BLaER1 treated with 17β-estradiol and CSF1 and Interleukin-3, amounts not matched to agents 10 nM and 100 nM (cell line): ENCODE results near the gene CFAP68.

Source experiments
- H3K27ac ChIP-seq, 11 experiments: shearing (Covaris generic); formaldehyde crosslinking; 2 replicates each; pipeline ENCODE4 v1.8.1; 2022
- H3K27me3 ChIP-seq, 11 experiments: shearing (Covaris generic); formaldehyde crosslinking; 2 replicates each; pipeline ENCODE4 v1.8.1; 2022
- H3K36me3 ChIP-seq, 11 experiments: shearing (Covaris generic); formaldehyde crosslinking; 2 replicates each; pipeline ENCODE4 v1.8.1; 2022
- H3K4me1 ChIP-seq, 10 experiments: shearing (Covaris generic); formaldehyde crosslinking; 2 replicates each; pipeline ENCODE4 v1.8.1; 2022
- H3K4me2 ChIP-seq, 11 experiments: shearing (Covaris generic); formaldehyde crosslinking; 2 replicates each; pipeline ENCODE4 v1.8.1; 2022
- H3K4me3 ChIP-seq, 10 experiments: shearing (Covaris generic); formaldehyde crosslinking; 2 replicates each; pipeline ENCODE4 v1.8.1; 2022
- H3K9ac ChIP-seq, 11 experiments: shearing (Covaris generic); formaldehyde crosslinking; 2 replicates each; pipeline ENCODE4 v1.8.1; 2022
- H3K9me3 ChIP-seq, 11 experiments: shearing (Covaris generic); formaldehyde crosslinking; replicated peaks in 1 of 11; 2 replicates each; pipeline ENCODE4 v1.8.1; 2022
- H4K20me1 ChIP-seq, 11 experiments: shearing (Covaris generic); formaldehyde crosslinking; 2 replicates each; pipeline ENCODE4 v1.8.1; 2022
- Cebpa-rat ChIP-seq, 11 experiments: shearing (Covaris generic); IDR thresholded peaks; 2 replicates each; pipeline ENCODE4 v1.8.1; 2022

CFAP68 gene

DNA sequence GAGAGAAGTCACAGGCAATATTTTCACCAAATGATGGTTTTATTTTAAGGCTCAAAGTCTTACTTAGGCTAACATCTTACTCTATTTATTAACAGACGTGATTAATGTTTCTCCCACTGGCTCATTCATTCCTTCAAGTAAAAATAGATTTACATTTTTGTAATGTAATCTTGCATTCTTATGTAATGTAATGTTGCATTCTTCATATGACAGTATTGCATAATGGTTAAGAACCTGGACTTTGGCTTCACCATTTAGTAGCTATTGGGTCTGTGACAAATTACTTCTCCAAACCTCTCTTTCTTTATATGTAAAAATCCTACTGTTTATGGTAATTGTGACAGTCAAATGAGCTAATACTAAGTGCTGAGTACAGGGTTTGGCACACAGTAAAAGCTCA lies 54.5 kb downstream of the CFAP68 start:
- H3K4me2 ChIP-seq: no peak overlapping the region
- H3K27ac ChIP-seq: no peak overlapping the region
- H3K9me3 ChIP-seq: no peaks in the 10 kb centered on the region
- H3K36me3 ChIP-seq: no peaks in the 10 kb centered on the region
- peaks cover 35 to 41% (median 38%) of the 10 kb centered on the region in 10 experiments for H3K4me1 ChIP-seq
- no peaks in the 10 kb centered on the region for H4K20me1 ChIP-seq
- peaks cover 0 to 27% (median 15%) of the 10 kb centered on the region in 11 experiments; a peak in 14 of 22 replicates for H3K27me3 ChIP-seq
- TF ChIP-seq Cebpa-rat (IDR thresholded peaks at IDR 0.05): no peak
- H3K4me3 ChIP-seq: no peak overlapping the region
- no peak overlapping the region for H3K9ac ChIP-seq

DNA sequence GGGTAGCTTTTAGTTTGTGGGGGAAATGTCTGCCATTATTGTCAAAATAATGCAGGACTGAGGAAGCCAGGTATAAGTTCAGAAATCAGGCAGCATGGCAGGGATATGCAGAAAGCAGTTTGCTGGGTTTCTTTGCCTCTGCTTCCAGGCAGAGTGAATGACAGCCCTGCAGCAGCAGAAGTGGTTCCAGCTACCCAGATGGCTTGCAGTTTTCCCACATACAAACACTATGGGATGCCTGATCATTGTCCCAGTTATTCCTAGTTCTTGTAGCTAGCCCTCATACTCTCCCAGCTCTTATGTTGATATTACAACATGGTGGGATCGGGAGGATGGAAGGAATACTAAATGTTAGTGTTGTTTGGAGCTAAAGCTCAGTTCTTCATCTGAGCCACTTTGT lies 55.0 kb downstream of the CFAP68 start:
- Histone ChIP-seq H3K36me3 (no peaks in the 10 kb centered on the region), H3K9ac (no peak overlapping the region), H3K27me3 (peaks cover 0 to 27% (median 15%) of the 10 kb centered on the region in 11 experiments; a peak in 14 of 22 replicates), H4K20me1 (no peaks in the 10 kb centered on the region), H3K27ac (no peak overlapping the region), H3K9me3 (no peaks in the 10 kb centered on the region), H3K4me3 (no peak overlapping the region), H3K4me1 (peaks cover 39 to 45% (median 41%) of the 10 kb centered on the region in 10 experiments), H3K4me2 (no peak overlapping the region)
- no peak for TF ChIP-seq Cebpa-rat (IDR thresholded peaks at IDR 0.05)
